ENCODE data around the gene DSPP. TPM values are rescaled to one million over a fixed set of nuclear protein-coding genes. Genes with fewer than 3 reads are reported as not detected.

Gene DSPP
- total RNA-seq, 1 donor from 2014 or later = not detected

DNA sequence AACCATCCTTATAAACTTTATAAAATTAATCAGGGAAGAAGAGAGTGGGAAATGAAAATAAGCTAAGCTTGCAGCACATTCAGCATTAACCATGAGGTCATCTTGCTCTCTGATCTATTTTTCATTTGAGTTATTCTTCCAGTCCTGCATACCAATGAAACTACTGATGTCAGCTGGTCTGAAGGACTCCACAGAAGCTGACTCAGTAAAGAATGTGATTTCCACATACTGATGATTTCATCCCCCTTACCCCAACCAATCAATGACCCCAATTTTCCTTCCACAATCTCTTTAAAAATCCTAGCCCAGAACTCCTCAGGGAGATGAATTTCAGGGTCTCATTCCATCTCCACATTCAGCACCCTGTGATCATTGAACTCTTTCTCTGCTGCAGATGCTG, 18.8 kb upstream of the DSPP start:
- no peaks in the 10 kb centered on the region for H3K36me3 Mint-ChIP-seq (ENCODE audit: low read depth)
- intact Hi-C loops (cut with micrococcal nuclease) = no loop called here
- no peak overlapping the region for H3K4me3 Mint-ChIP-seq
- no peak for DNase-seq
- H3K9me3 Mint-ChIP-seq = no peaks in the 10 kb centered on the region
- peaks cover 6% of the 10 kb centered on the region for H3K27me3 Mint-ChIP-seq
- no peak overlapping the region for H3K27ac Mint-ChIP-seq
- H3K4me1 Mint-ChIP-seq = no peaks in the 10 kb centered on the region

DNA sequence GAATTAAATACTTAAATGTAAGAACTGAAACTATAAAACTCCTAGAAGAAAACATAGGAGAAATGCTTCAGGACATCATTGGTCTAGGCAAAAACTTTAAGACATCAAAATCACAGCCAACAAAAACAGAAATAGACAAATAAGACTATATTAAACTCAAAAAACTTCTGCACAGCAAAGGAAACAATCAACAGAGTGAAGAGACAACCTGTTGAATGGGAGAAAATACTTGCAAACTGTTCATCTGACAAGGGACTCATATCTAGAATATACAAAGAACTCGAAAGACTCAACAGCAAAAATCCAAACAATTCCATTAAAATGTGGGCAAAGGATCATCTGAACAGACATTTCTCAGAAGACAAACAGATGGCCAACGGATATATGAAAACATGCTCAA, 16.2 kb upstream of the DSPP start:
- Mint-ChIP-seq H3K9me3 (no peaks in the 10 kb centered on the region), H3K27ac (no peak overlapping the region), H3K36me3 (ENCODE audit: low read depth) (no peaks in the 10 kb centered on the region), H3K27me3 (peaks cover 6% of the 10 kb centered on the region), H3K4me1 (no peaks in the 10 kb centered on the region), H3K4me3 (no peak overlapping the region)
- intact Hi-C loops (cut with micrococcal nuclease) = no loop called here
- no peak for DNase-seq

DNA sequence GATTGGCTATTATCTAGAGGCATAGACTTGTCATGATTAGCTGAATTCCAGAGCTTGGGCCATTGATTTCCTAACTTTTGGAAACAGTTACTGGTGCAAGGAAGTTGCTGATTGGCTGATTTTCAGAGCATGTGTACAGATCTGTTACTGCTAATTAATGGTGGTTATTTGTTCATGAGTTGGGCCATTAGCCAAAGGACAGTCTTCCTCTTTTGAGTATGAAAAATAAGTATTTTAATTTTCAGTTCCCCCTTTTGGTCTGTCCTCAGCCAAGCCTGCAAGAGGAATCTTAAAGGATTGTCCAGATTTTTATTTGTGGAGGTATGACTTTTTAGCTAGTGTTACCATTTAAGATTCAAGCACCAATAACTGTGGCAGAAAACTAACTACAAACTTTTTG, 7.0 kb upstream of the DSPP start:
- H3K27me3 Mint-ChIP-seq = peaks cover 9% of the 10 kb centered on the region
- H3K9me3 Mint-ChIP-seq = no peaks in the 10 kb centered on the region
- intact Hi-C loops (cut with micrococcal nuclease) = no loop called here
- H3K4me1 Mint-ChIP-seq = no peaks in the 10 kb centered on the region
- H3K36me3 Mint-ChIP-seq (ENCODE audit: low read depth) = no peaks in the 10 kb centered on the region
- H3K4me3 Mint-ChIP-seq = no peak overlapping the region
- no peak overlapping the region for H3K27ac Mint-ChIP-seq
- DNase-seq = no peak

DNA sequence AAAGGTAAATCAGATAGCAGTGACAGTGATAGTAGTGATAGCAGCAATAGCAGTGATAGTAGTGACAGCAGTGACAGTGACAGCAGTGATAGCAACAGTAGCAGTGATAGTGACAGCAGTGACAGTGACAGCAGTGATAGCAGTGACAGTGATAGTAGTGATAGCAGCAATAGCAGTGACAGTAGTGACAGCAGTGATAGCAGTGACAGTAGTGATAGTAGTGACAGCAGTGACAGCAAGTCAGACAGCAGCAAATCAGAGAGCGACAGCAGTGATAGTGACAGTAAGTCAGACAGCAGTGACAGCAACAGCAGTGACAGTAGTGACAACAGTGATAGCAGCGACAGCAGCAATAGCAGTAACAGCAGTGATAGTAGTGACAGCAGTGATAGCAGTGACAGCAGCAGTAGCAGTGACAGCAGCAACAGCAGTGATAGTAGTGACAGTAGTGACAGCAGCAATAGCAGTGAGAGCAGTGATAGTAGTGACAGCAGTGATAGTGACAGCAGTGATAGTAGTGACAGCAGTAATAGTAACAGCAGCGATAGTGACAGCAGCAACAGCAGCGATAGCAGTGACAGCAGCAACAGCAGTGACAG, 6.1 kb downstream of the DSPP start:
- H3K4me3 Mint-ChIP-seq = no peak overlapping the region
- intact Hi-C loops (cut with micrococcal nuclease) = no loop called here
- H3K4me1 Mint-ChIP-seq = no peaks in the 10 kb centered on the region
- H3K27me3 Mint-ChIP-seq = no peaks in the 10 kb centered on the region
- DNase-seq = no peak
- no peaks in the 10 kb centered on the region for H3K36me3 Mint-ChIP-seq (ENCODE audit: low read depth)
- no peaks in the 10 kb centered on the region for H3K9me3 Mint-ChIP-seq
- no peak overlapping the region for H3K27ac Mint-ChIP-seq

DNA sequence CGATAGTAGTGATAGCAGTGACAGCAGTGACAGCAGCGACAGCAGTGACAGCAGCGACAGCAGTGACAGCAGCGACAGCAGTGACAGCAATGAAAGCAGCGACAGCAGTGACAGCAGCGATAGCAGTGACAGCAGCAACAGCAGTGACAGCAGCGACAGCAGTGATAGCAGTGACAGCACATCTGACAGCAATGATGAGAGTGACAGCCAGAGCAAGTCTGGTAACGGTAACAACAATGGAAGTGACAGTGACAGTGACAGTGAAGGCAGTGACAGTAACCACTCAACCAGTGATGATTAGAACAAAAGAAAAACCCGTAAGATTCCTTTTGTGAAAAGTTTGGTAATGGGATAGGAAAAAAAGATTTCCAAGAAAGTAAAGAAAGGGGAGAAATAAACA, 7.9 kb downstream of the DSPP start:
- Mint-ChIP-seq H3K4me3 (no peak overlapping the region), H3K27ac (no peak overlapping the region), H3K4me1 (no peaks in the 10 kb centered on the region), H3K9me3 (no peaks in the 10 kb centered on the region), H3K36me3 (ENCODE audit: low read depth) (no peaks in the 10 kb centered on the region), H3K27me3 (no peaks in the 10 kb centered on the region)
- DNase-seq = no peak
- intact Hi-C loops (cut with micrococcal nuclease) = no loop called here

DNA sequence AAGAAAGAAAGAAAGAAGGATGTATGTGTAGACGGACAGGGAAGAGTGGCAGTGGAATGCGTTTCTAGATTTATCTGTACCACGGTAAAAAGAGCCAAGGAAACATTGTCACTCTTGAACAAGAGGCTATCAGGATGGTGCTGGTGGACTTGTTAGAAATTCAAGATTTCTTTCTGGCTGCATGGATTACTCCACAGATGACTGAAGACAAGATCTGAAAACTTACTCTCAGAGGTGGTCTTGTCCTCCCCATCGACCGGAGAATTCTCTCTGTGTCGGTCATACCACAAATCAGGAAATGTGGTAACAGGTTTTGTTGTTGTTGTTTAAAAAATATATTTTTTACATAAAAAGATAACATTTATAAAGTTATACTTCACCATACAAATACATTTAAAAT, 11.8 kb downstream of the DSPP start:
- intact Hi-C loops (cut with micrococcal nuclease) = no loop called here
- H3K27me3 Mint-ChIP-seq = no peaks in the 10 kb centered on the region
- DNase-seq = no peak
- no peaks in the 10 kb centered on the region for H3K4me1 Mint-ChIP-seq
- no peaks in the 10 kb centered on the region for H3K9me3 Mint-ChIP-seq
- H3K27ac Mint-ChIP-seq = no peak overlapping the region
- no peaks in the 10 kb centered on the region for H3K36me3 Mint-ChIP-seq (ENCODE audit: low read depth)
- no peak overlapping the region for H3K4me3 Mint-ChIP-seq

DNA sequence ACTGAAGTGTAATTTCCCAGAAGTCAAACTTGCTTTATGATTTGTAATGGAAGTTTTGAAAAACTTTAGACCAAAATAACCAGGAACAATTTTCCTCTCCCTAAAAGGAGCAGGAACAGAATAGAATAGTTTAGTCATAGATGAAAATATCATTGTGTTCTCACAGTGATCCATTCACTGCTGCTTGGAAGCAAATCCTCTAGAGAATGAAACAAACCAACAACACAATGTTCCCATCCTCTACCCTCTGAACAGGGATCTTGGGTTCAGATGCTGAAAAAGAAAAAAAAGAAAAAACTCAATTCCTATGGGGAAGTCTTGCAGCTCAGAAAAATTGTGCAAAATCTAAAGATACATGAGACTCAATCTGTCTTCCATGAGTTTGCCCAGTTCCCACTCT, 12.2 kb downstream of the DSPP start:
- intact Hi-C loops (cut with micrococcal nuclease) = no loop called here
- no peaks in the 10 kb centered on the region for H3K36me3 Mint-ChIP-seq (ENCODE audit: low read depth)
- no peak overlapping the region for H3K27ac Mint-ChIP-seq
- DNase-seq = no peak
- no peaks in the 10 kb centered on the region for H3K27me3 Mint-ChIP-seq
- no peak overlapping the region for H3K4me3 Mint-ChIP-seq
- no peaks in the 10 kb centered on the region for H3K9me3 Mint-ChIP-seq
- H3K4me1 Mint-ChIP-seq = no peaks in the 10 kb centered on the region

DNA sequence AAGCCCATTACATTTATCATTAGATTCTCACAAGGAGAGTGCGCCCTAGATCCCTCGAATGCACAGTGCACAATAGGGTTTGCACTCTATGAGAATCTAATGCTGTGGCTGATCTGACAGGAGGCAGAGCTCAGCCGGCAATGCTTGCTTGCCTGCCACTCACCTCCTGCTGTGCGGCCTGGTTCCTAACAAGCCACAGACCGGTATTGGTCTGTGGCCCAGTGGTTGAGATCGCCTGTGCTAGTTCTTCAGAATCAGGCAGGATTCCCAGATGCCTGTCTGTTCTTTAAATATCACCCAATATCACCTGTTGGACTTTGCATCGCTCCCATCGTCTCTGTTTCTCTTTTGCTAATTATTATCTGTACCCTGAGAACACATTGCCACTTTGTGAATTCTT, 14.0 kb downstream of the DSPP start:
- intact Hi-C loops (cut with micrococcal nuclease) = no loop called here
- no peaks in the 10 kb centered on the region for H3K9me3 Mint-ChIP-seq
- H3K27ac Mint-ChIP-seq = no peak overlapping the region
- H3K4me1 Mint-ChIP-seq = no peaks in the 10 kb centered on the region
- H3K4me3 Mint-ChIP-seq = no peak overlapping the region
- no peak for DNase-seq
- H3K36me3 Mint-ChIP-seq (ENCODE audit: low read depth) = no peaks in the 10 kb centered on the region
- H3K27me3 Mint-ChIP-seq = no peaks in the 10 kb centered on the region

DNA sequence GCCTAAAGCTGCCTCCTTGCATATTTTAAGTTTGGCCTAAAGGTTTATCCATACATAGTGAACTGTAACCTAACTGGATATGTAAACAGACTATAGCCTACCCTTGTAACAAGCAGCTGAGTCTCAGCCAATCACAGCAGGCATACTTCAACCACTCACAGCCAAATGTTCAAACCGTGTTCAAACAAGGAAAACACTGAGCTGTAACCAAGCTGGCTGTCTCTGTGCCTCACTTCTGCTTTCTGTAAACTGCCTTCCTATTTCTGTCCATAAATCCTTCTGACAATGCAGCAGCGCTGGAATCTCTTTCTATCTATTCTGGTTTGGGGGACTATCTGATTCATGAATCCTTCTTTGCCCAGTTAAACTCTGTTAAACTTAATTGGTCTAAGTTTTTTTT, 16.4 kb downstream of the DSPP start:
- Mint-ChIP-seq H3K36me3 (ENCODE audit: low read depth) (no peaks in the 10 kb centered on the region), H3K27me3 (no peaks in the 10 kb centered on the region), H3K9me3 (no peaks in the 10 kb centered on the region), H3K27ac (no peak overlapping the region), H3K4me3 (no peak overlapping the region), H3K4me1 (no peaks in the 10 kb centered on the region)
- DNase-seq = no peak
- intact Hi-C loops (cut with micrococcal nuclease) = no loop called here

DNA sequence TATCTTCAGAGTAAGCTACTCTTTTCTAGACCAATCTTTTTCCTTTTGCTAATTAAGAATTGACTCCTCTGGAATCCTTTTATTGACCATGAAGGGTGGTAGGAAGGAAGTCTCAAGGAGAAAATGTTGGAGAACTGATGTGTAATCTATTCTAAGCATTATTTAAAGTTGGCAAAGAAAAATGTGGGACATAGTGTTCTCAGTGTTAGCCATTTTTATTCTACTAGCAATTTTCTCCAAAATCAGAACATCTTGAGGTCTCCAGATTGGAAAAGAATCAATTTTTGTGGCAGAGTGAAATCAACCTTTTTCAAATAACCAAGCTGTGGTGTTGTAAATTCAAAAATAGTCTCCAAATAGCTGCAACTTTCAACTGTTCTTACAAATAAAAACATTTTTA, 23.3 kb downstream of the DSPP start:
- Mint-ChIP-seq H3K27ac (no peak overlapping the region), H3K9me3 (no peaks in the 10 kb centered on the region), H3K4me1 (no peaks in the 10 kb centered on the region), H3K4me3 (no peak overlapping the region), H3K27me3 (no peaks in the 10 kb centered on the region), H3K36me3 (ENCODE audit: low read depth) (no peaks in the 10 kb centered on the region)
- DNase-seq = no peak
- intact Hi-C loops (cut with micrococcal nuclease) = no loop called here

DNA sequence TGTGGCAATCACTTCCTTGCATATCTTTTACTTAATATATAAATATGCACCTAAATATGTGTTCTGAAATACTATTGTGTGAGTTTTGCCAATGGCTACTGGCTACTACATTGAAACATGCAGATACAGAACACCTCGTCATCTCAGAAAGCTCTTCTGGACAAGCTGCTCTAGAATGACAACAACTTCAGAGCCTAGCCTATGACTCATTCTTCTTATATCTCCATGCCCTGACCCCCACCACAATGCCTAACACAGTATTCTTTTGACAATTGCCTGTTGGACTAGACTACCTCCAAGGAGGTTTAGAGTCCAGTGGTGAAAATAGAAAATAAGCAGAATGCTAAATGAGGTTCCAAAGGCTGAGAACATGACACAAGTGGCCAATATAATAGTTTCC, 24.1 kb downstream of the DSPP start:
- no peaks in the 10 kb centered on the region for H3K36me3 Mint-ChIP-seq (ENCODE audit: low read depth)
- intact Hi-C loops (cut with micrococcal nuclease) = no loop called here
- no peaks in the 10 kb centered on the region for H3K4me1 Mint-ChIP-seq
- H3K4me3 Mint-ChIP-seq = no peak overlapping the region
- no peak overlapping the region for H3K27ac Mint-ChIP-seq
- DNase-seq = no peak
- H3K27me3 Mint-ChIP-seq = no peaks in the 10 kb centered on the region
- no peaks in the 10 kb centered on the region for H3K9me3 Mint-ChIP-seq

DNA sequence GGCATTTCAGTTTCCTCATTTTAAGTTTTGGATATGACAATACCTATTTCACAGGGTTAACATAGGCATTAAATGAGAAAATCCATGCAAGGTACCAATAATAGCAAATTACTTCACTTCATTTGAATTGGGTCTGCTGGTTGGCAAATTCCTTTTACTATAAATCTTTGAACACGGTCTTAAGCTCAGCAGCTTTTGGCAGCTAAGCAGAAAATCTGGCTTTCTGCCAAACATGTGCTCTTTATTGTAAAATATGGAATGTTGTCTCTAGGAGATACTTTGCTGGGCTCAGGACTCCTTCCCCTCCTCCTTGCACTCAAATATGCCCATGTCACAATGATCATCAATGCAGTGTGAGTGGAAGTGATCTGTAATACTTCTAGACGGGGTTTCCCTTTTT, 24.9 kb downstream of the DSPP start:
- no peak overlapping the region for H3K4me3 Mint-ChIP-seq
- H3K4me1 Mint-ChIP-seq = no peaks in the 10 kb centered on the region
- H3K27me3 Mint-ChIP-seq = no peaks in the 10 kb centered on the region
- intact Hi-C loops (cut with micrococcal nuclease) = no loop called here
- H3K36me3 Mint-ChIP-seq (ENCODE audit: low read depth) = no peaks in the 10 kb centered on the region
- H3K27ac Mint-ChIP-seq = no peak overlapping the region
- DNase-seq = no peak
- H3K9me3 Mint-ChIP-seq = no peaks in the 10 kb centered on the region

DNA sequence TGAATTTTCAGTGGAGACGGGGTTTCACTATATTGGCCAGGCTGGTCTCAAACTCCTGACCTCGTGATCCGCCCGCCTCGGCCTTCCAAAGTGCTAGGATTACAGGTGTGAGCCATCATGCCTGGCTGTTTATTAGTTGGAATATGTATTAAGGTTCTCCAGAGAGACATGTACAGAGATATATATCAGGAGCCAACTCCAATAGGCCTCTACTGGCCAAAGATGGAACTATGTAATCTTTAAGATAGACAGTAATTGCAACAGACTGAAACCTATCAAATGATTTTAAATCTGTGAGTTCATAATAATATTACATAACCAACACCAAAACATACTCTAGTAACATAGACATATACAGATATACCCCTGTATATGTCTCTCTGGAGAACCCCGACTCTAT, 36.0 kb downstream of the DSPP start:
- Mint-ChIP-seq H3K27me3 (peaks cover under 1% of the 10 kb centered on the region), H3K4me1 (no peaks in the 10 kb centered on the region), H3K36me3 (ENCODE audit: low read depth) (no peaks in the 10 kb centered on the region), H3K27ac (no peak overlapping the region), H3K4me3 (no peak overlapping the region), H3K9me3 (no peaks in the 10 kb centered on the region)
- no peak for DNase-seq
- intact Hi-C loops (cut with micrococcal nuclease) = no loop called here

DNA sequence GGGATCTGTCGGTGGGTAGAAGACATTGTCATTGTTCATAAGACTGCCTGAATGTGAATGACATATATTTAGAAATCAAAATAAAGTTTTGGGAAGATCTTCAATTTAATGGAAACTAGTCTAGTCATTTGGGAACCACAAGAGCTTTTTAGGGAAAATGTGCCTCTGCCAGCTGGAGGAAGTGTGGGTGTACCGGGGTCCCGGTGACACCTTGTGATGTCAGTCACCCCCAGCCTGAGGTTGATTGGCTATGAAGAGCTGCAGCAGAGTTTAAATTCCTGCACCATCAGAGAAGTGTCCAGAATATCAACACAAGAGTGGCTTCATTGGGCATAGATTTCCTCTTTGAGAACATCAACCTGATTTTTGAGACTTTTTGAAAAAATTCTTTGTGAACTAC, 41.7 kb downstream of the DSPP start, which contains the start of gene DMP1:
Gene DMP1, plus strand, starts transcription at position 301 of the 400 bp plus-strand sequence. CDS start 6,213 bp downstream, outside the sequence.
- Mint-ChIP-seq H3K4me3 (no peak within 1 kb of the TSS), H3K27me3 (peaks cover 3% of the 10 kb centered on the region), H3K4me1 (no peaks in the 10 kb centered on the region), H3K27ac (no peak within 1 kb of the TSS), H3K36me3 (ENCODE audit: low read depth) (no peaks in the 10 kb centered on the region), H3K9me3 (no peaks in the 10 kb centered on the region)
- intact Hi-C loops (cut with micrococcal nuclease) = no loop called here
- DNase-seq = no peak

DNA sequence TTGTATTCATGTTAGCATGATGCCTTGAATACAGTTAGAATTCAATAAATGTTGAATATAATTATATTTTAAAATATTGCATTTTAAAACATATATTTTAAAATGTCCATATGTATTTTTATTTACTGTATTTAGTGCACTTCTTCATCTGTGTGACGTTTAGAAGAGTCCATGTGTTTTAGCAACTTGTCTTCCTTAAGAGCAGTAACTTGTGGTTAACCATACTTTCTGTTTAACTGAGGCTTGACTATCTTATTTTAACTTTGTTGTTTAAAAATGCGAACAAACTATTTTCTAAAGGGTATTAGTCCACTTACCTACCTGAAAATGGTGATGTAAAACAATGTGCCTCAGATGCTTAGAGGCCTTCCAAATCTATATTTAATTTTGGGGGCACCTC, 42.6 kb downstream of the DSPP start:
- intact Hi-C loops (cut with micrococcal nuclease) = no loop called here
- Mint-ChIP-seq H3K27ac (no peak overlapping the region), H3K4me1 (no peaks in the 10 kb centered on the region), H3K4me3 (no peak overlapping the region), H3K27me3 (peaks cover 3% of the 10 kb centered on the region), H3K9me3 (no peaks in the 10 kb centered on the region), H3K36me3 (ENCODE audit: low read depth) (no peaks in the 10 kb centered on the region)
- no peak for DNase-seq
